H1 (cell line): ENCODE measurements around the gene KLHL18.

Source experiments
- CREB1 ChIP-seq: IDR thresholded peaks from 2 replicates; pipeline ENCODE4 v1.6.1; 2012; ENCODE audit warnings: inconsistent platforms
- CTCF ChIP-seq, 3 experiments: IDR thresholded peaks; 1 replicate in 2 of 3; 2 replicates in 1 of 3; pipeline versions ENCODE4 v1.5.1 to v1.6.1; 2011; ENCODE audit warnings: low read length in 3 of 3, mild to moderate bottlenecking in 3 of 3, inconsistent platforms in 2 of 3, low read depth in 1 of 3, moderate library complexity in 1 of 3; ENCODE audit not compliant: insufficient read depth in 1 of 3; ENCODE audit errors: control extremely low read depth in 1 of 3
- EP300 ChIP-seq, 2 experiments: IDR thresholded peaks; 1 replicate in 1 of 2; 2 replicates in 1 of 2; pipeline ENCODE4 v1.6.1; 2011 to 2012; ENCODE audit warnings: low read depth in 2 of 2, low read length in 2 of 2, mild to moderate bottlenecking in 2 of 2, borderline replicate concordance in 1 of 2, inconsistent platforms in 1 of 2, moderate library complexity in 1 of 2
- EZH2 ChIP-seq: fragments of 200-600 bp; sonication (generic); IDR thresholded peaks from 2 replicates; pipeline ENCODE4 v1.7.1; 2012; ENCODE audit warnings: low read depth, mild to moderate bottlenecking, moderate library complexity, low read length, inconsistent platforms; ENCODE audit not compliant: severe bottlenecking
- HDAC2 ChIP-seq, 2 experiments: fragments of 300-600 bp in 1 of 2; sonication (generic) in 1 of 2; IDR thresholded peaks; 2 replicates each; pipeline ENCODE4 v1.6.1; 2011 to 2012; ENCODE audit warnings: low read depth in 2 of 2, low read length in 2 of 2, mild to moderate bottlenecking in 2 of 2, moderate library complexity in 2 of 2, borderline replicate concordance in 1 of 2, inconsistent platforms in 1 of 2
- POLR2A ChIP-seq, 2 experiments: IDR thresholded peaks; 1 replicate in 1 of 2; 2 replicates in 1 of 2; pipeline ENCODE4 v1.6.1; 2011; ENCODE audit warnings: low read depth in 2 of 2, low read length in 2 of 2, mild to moderate bottlenecking in 2 of 2; ENCODE audit errors: control extremely low read depth in 1 of 2
- POLR2AphosphoS5 ChIP-seq: IDR thresholded peaks from 2 replicates; pipeline ENCODE4 v1.6.1; 2011; ENCODE audit warnings: low read depth, low read length
- RAD21 ChIP-seq, 2 experiments: IDR thresholded peaks in 1 of 2; conservative IDR thresholded peaks in 1 of 2; 2 replicates each; pipeline ENCODE4 v1.6.1; 2011; ENCODE audit warnings: low read depth in 2 of 2, low read length in 2 of 2, improper control_type of control experiment in 1 of 2, inconsistent platforms in 1 of 2, mild to moderate bottlenecking in 1 of 2, moderate library complexity in 1 of 2
- SUZ12 ChIP-seq: fragments of 200-600 bp; sonication (generic); IDR thresholded peaks from 2 replicates; pipeline ENCODE4 v1.6.1; 2012; ENCODE audit warnings: mild to moderate bottlenecking, inconsistent platforms, low read length, moderate library complexity, mixed read lengths
- YY1 ChIP-seq: IDR thresholded peaks from 2 replicates; pipeline ENCODE4 v1.6.1; 2011; ENCODE audit warnings: low read depth, mild to moderate bottlenecking, low read length

- no peak for TF ChIP-seq CTCF (IDR thresholded peaks at IDR 0.05; ENCODE audit: control extremely low read depth in 1 of 3, insufficient read depth in 1 of 3, low read depth in 1 of 3, low read length in 3 of 3)
- TF ChIP-seq EZH2 = no peak
- TF ChIP-seq POLR2A (IDR thresholded peaks at IDR 0.05; ENCODE audit: control extremely low read depth in 1 of 2, low read depth in 2 of 2, low read length in 2 of 2) = no peak
- no peak for TF ChIP-seq CREB1
- no peak for TF ChIP-seq HDAC2 (IDR thresholded peaks at IDR 0.05; ENCODE audit: borderline replicate concordance in 1 of 2, low read depth in 2 of 2, low read length in 2 of 2)
- no peak for TF ChIP-seq POLR2AphosphoS5
- TF ChIP-seq SUZ12 = no peak
- no peak for TF ChIP-seq RAD21 (IDR thresholded peaks at IDR 0.05 in 1 of 2, conservative IDR thresholded peaks at IDR 0.05 in 1 of 2; ENCODE audit: low read depth in 2 of 2, low read length in 2 of 2)
- TF ChIP-seq EP300 (IDR thresholded peaks at IDR 0.05; ENCODE audit: borderline replicate concordance in 1 of 2, low read depth in 2 of 2, low read length in 2 of 2) = no peak
- TF ChIP-seq YY1 = no peak
These were observed 94.4 kb downstream of the KLHL18 start for GRCh38 chr3:47377186-47377585.
